Measurements from ENCODE around the gene ESYT1.

Gene ESYT1

GRCh38 chr12:56087220-56087619 is 40.8 kb upstream of the ESYT1 start:
- no peak overlapping the region for H3K4me3 ChIP-seq (ENCODE audit: control insufficient read depth, low read depth, low read length)
- peak; percentile 41 for DNase-seq (ENCODE audit: low read depth)
- TF ChIP-seq CTCF (conservative IDR thresholded peaks at IDR 0.05; ENCODE audit: control insufficient read depth, insufficient read depth, low read depth, low read length) = no peak

GRCh38 chr12:56097738-56098137 is 30.3 kb upstream of the ESYT1 start:
- no peak for DNase-seq (ENCODE audit: low read depth)
- H3K4me3 ChIP-seq (ENCODE audit: control insufficient read depth, low read depth, low read length) = no peak overlapping the region
- TF ChIP-seq CTCF (conservative IDR thresholded peaks at IDR 0.05; ENCODE audit: control insufficient read depth, insufficient read depth, low read depth, low read length) = no peak

- H3K4me3 ChIP-seq (ENCODE audit: control insufficient read depth, low read depth, low read length) = no peak overlapping the region
- TF ChIP-seq CTCF (conservative IDR thresholded peaks at IDR 0.05; ENCODE audit: control insufficient read depth, insufficient read depth, low read depth, low read length) = no peak
- no peak for DNase-seq (ENCODE audit: low read depth)
Observed at GRCh38 chr12:56098592-56098991, 29.5 kb upstream of the ESYT1 start.

GRCh38 chr12:56099787-56100186 is 28.3 kb upstream of the ESYT1 start:
- no peak for TF ChIP-seq CTCF (conservative IDR thresholded peaks at IDR 0.05; ENCODE audit: control insufficient read depth, insufficient read depth, low read depth, low read length)
- H3K4me3 ChIP-seq (ENCODE audit: control insufficient read depth, low read depth, low read length) = no peak overlapping the region
- DNase-seq (ENCODE audit: low read depth) = no peak

- TF ChIP-seq CTCF (conservative IDR thresholded peaks at IDR 0.05; ENCODE audit: control insufficient read depth, insufficient read depth, low read depth, low read length) = no peak
- DNase-seq (ENCODE audit: low read depth) = no peak
- H3K4me3 ChIP-seq (ENCODE audit: control insufficient read depth, low read depth, low read length) = no peak overlapping the region
Observed at GRCh38 chr12:56101045-56101444, 27.0 kb upstream of the ESYT1 start.

GRCh38 chr12:56102683-56103065 is 25.4 kb upstream of the ESYT1 start:
- no peak for TF ChIP-seq CTCF (conservative IDR thresholded peaks at IDR 0.05; ENCODE audit: control insufficient read depth, insufficient read depth, low read depth, low read length)
- H3K4me3 ChIP-seq (ENCODE audit: control insufficient read depth, low read depth, low read length) = no peak overlapping the region
- DNase-seq (ENCODE audit: low read depth) = no peak

GRCh38 chr12:56103066-56103711 is 24.9 kb upstream of the ESYT1 start:
- DNase-seq (ENCODE audit: low read depth) = no peak
- peak overlapping the region; percentile 92 for H3K4me3 ChIP-seq (ENCODE audit: control insufficient read depth, low read depth, low read length)
- no peak for TF ChIP-seq CTCF (conservative IDR thresholded peaks at IDR 0.05; ENCODE audit: control insufficient read depth, insufficient read depth, low read depth, low read length)
